Natural killer cell (primary cell): Measurements from ENCODE around the gene TENM3. TPM values are rescaled to one million over a fixed set of nuclear protein-coding genes. Genes with fewer than 3 reads are reported as not detected.
"Not testable (repeated sequence)": the region's sequence is repeated elsewhere in the genome, so short reads cannot be mapped to it uniquely, and the experiment has no call there.

ENCODE experiments used
- ATAC-seq, 3 donors: fragments of 150-1000 bp in 2 of 3; fragments of 200-7000 bp in 1 of 3; cut with Tn5 transposase; 1 replicate in 1 of 3; 2 replicates in 2 of 3; pipeline ENCODE4 v1.10.0; 2021; ENCODE audit warnings: mild to moderate bottlenecking in 2 of 3, moderate library complexity in 2 of 3
- DNase-seq, 2 donors: peaks; one replicate each; pipeline versions ENCODE4 v3.0.0 to v3.0.0-alpha.2; 2013 to 2021; ENCODE audit warnings: mixed read lengths in 1 of 2
- H3K27ac ChIP-seq: one replicate; pipeline ENCODE4 v1.5.1; 2013; ENCODE audit warnings: mild to moderate bottlenecking, low read length
- H3K27me3 ChIP-seq: one replicate; pipeline ENCODE4 v1.6.1; 2013; ENCODE audit warnings: low read length; ENCODE audit not compliant: control insufficient read depth, insufficient read depth
- H3K36me3 ChIP-seq: one replicate; pipeline ENCODE4 v1.6.1; 2013; ENCODE audit warnings: low read length; ENCODE audit not compliant: control insufficient read depth, insufficient read depth
- H3K4me1 ChIP-seq: one replicate; pipeline ENCODE4 v1.6.1; 2013; ENCODE audit warnings: low read length; ENCODE audit not compliant: control insufficient read depth, insufficient read depth
- H3K4me3 ChIP-seq: one replicate; pipeline ENCODE4 v1.5.1; 2013; ENCODE audit warnings: low read length
- H3K9me3 ChIP-seq: one replicate; pipeline ENCODE4 v1.6.1; 2013; ENCODE audit warnings: low read length; ENCODE audit not compliant: control insufficient read depth, insufficient read depth
- H3K27ac Mint-ChIP-seq, 2 donors: one replicate each; pipeline ENCODE4 v1.8.0; 2022; ENCODE audit warnings: mild to moderate bottlenecking in 2 of 2, mixed read lengths in 2 of 2, moderate library complexity in 1 of 2
- H3K27me3 Mint-ChIP-seq, 2 donors: one replicate each; pipeline ENCODE4 v1.8.0; 2022; ENCODE audit warnings: low read depth in 2 of 2, mixed read lengths in 2 of 2
- H3K36me3 Mint-ChIP-seq: one replicate; pipeline ENCODE4 v1.8.0; 2022; ENCODE audit warnings: mixed read lengths
- H3K4me1 Mint-ChIP-seq, 2 donors: one replicate each; pipeline ENCODE4 v1.8.0; 2022; ENCODE audit warnings: mixed read lengths in 2 of 2
- H3K4me3 Mint-ChIP-seq: one replicate; pipeline ENCODE4 v1.8.0; 2022; ENCODE audit warnings: mild to moderate bottlenecking, moderate library complexity, mixed read lengths
- H3K9me3 Mint-ChIP-seq, 2 donors: one replicate each; pipeline ENCODE4 v1.8.0; 2022; ENCODE audit warnings: mixed read lengths in 2 of 2
- WGBS: methylation state at CpG from one replicate; pipeline ENCODE4 v1.1.7; 2013; ENCODE audit warnings: missing lambda C conversion rate; ENCODE audit not compliant: insufficient coverage; 5-methylcytosine and 5-hydroxymethylcytosine counted together
- intact Hi-C: fragments of 100-400 bp; cut with micrococcal nuclease; formaldehyde crosslinking; loops from one replicate; pipeline ENCODE4 v1.14.2; 2022
- total RNA-seq, 4 donors: library from RNA; stranded (reverse); fragments of 120-200 nt in 1 of 4; gene quantifications; one replicate each; pipeline versions ENCODE4 v1.2.3 to v1.2.4, GENCODE V29; 2013 to 2022
- TF ChIP-seq, protein P1 (sequence below): fragments of 200-600 bp; IDR thresholded peaks from one replicate; pipeline ENCODE4 v1.8.0; 2022; ENCODE audit warnings: antibody characterized with exemption

TENM3 gene
- total RNA-seq, 3 donors from 2014 or later (not counting 1 experiment from before 2014, with no cell fraction given), result not detected

- intact Hi-C loops, result no loop called here
Observed at GRCh38 chr4:182238355-182238931, 4.8 kb upstream of the TENM3 start.

GRCh38 chr4:182240161-182241130 lies 2.8 kb upstream of the TENM3 start:
- WGBS, result 68% methylated on average over 18 of the region's 18 CpGs
- H3K4me3 Mint-ChIP-seq, result no peak overlapping the region
- H3K9me3 Mint-ChIP-seq, result peaks cover 9 to 14% of the 10 kb centered on the region in 2 donors
- Histone ChIP-seq H3K4me3 (no peak overlapping the region), H3K4me1 (no peaks in the 10 kb centered on the region), H3K27me3 (no peaks in the 10 kb centered on the region), H3K36me3 (no peaks in the 10 kb centered on the region), H3K27ac (no peak overlapping the region), H3K9me3 (no peaks in the 10 kb centered on the region)
- no peaks in the 10 kb centered on the region for H3K27me3 Mint-ChIP-seq
- intact Hi-C loops, result no loop called here
- TF ChIP-seq, protein P1, sequence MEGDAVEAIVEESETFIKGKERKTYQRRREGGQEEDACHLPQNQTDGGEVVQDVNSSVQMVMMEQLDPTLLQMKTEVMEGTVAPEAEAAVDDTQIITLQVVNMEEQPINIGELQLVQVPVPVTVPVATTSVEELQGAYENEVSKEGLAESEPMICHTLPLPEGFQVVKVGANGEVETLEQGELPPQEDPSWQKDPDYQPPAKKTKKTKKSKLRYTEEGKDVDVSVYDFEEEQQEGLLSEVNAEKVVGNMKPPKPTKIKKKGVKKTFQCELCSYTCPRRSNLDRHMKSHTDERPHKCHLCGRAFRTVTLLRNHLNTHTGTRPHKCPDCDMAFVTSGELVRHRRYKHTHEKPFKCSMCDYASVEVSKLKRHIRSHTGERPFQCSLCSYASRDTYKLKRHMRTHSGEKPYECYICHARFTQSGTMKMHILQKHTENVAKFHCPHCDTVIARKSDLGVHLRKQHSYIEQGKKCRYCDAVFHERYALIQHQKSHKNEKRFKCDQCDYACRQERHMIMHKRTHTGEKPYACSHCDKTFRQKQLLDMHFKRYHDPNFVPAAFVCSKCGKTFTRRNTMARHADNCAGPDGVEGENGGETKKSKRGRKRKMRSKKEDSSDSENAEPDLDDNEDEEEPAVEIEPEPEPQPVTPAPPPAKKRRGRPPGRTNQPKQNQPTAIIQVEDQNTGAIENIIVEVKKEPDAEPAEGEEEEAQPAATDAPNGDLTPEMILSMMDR, result no peak
- no peak overlapping the region for H3K27ac Mint-ChIP-seq
- no peaks in the 10 kb centered on the region for H3K4me1 Mint-ChIP-seq
- ATAC-seq, result no peak
- DNase-seq, result no peak
- H3K36me3 Mint-ChIP-seq, result no peaks in the 10 kb centered on the region

More at GRCh38 chr4:182238355-182238931, 4.8 kb upstream of the TENM3 start:
- WGBS, result 58% methylated on average over 5 of the region's 9 CpGs
- Histone ChIP-seq H3K36me3 (no peaks in the 10 kb centered on the region), H3K27ac (no peak overlapping the region), H3K4me3 (no peak overlapping the region), H3K27me3 (no peaks in the 10 kb centered on the region), H3K4me1 (no peaks in the 10 kb centered on the region), H3K9me3 (no peaks in the 10 kb centered on the region)
- Mint-ChIP-seq H3K27ac (no peak overlapping the region), H3K27me3 (no peaks in the 10 kb centered on the region), H3K9me3 (peaks cover 8 to 9% of the 10 kb centered on the region in 2 donors), H3K4me1 (no peaks in the 10 kb centered on the region), H3K36me3 (no peaks in the 10 kb centered on the region), H3K4me3 (no peak overlapping the region)
- ATAC-seq, result no peak
- TF ChIP-seq, protein P1, result no peak
- DNase-seq, result no peak

GRCh38 chr4:182242260-182242659 lies 942 bp upstream of the TENM3 start:
- H3K4me1 Mint-ChIP-seq, intact Hi-C loops, ATAC-seq, H3K27me3 Mint-ChIP-seq, H3K9me3 ChIP-seq, H3K36me3 Mint-ChIP-seq, H3K36me3 ChIP-seq, H3K4me3 Mint-ChIP-seq, DNase-seq, H3K27me3 ChIP-seq, H3K4me3 ChIP-seq, H3K4me1 ChIP-seq, H3K27ac Mint-ChIP-seq, H3K27ac ChIP-seq: not testable (repeated sequence)
- peaks cover 6 to 19% of the 10 kb centered on the region in 2 donors for H3K9me3 Mint-ChIP-seq
- WGBS, result 86% methylated on average over 4 of the region's 4 CpGs

GRCh38 chr4:182242787-182243186 lies 415 bp upstream of the TENM3 start:
- no peak for ATAC-seq

More at GRCh38 chr4:182242787-182243186, 415 bp upstream of the TENM3 start:
- Histone ChIP-seq H3K9me3 (no peaks in the 10 kb centered on the region), H3K27me3 (no peaks in the 10 kb centered on the region), H3K36me3 (no peaks in the 10 kb centered on the region), H3K4me3 (no peak overlapping the region), H3K27ac (no peak overlapping the region), H3K4me1 (no peaks in the 10 kb centered on the region)
- 93% methylated on average over 6 of the region's 6 CpGs for WGBS
- TF ChIP-seq, protein P1, result no peak
- Mint-ChIP-seq H3K36me3 (no peaks in the 10 kb centered on the region), H3K27ac (no peak overlapping the region), H3K9me3 (peaks cover 6 to 19% of the 10 kb centered on the region in 2 donors), H3K27me3 (no peaks in the 10 kb centered on the region), H3K4me3 (no peak overlapping the region), H3K4me1 (no peaks in the 10 kb centered on the region)
- intact Hi-C loops, result no loop called here
- DNase-seq, result no peak
